HG03460 (cell line): ENCODE measurements around the gene COL16A1.

Experiments
- ATAC-seq: cut with Tn5 transposase; IDR thresholded peaks from one replicate; pipeline ENCODE4 v1.9.1; 2021; ENCODE audit not compliant: unreplicated experiment

COL16A1 gene

GRCh38 chr1:31667065-31667785 lies 36.6 kb downstream of the COL16A1 start:
- ATAC-seq: no peak

DNA sequence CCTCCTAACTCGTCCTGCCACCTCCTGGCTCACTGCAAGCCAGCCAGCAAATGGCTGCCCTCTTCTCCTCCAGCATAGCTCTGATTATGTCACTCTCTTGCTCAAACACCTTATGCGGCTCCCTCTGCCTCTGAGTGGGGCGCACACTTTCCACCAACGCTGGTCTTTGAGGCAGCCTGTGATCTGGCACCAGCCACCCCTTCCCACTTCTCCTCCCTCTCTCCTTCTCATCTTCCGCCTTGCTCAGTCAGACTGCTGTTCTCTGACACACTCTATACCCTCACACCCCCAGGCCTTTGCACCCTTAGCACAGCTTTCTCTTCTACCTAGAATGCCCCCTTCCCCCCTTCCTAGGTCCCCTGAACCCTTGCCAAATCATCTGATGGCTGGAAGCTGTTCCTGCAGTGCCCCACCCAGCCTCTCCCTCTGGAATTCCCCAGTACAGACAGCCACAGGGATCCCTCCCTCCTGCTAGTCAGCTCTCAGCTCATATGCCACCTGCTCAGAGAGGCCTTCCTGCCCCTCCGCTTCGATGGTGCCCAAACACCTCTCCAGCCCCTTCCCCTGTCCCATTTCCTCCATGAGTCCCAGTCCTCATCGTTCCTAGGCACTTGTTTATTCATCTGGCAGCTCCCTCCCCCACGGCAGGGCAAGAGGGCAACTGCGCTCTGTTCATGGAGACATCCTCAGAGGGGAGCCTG lies 37.4 kb downstream of the COL16A1 start:
- no peak for ATAC-seq

GRCh38 chr1:31665234-31665878 lies 38.5 kb downstream of the COL16A1 start:
- no peak for ATAC-seq

- no peak for ATAC-seq
These were observed 39.3 kb downstream of the COL16A1 start for GRCh38 chr1:31664528-31664927.

- ATAC-seq: no peak
These were observed 40.0 kb downstream of the COL16A1 start for GRCh38 chr1:31663622-31664452.

GRCh38 chr1:31662463-31662862 lies 41.4 kb downstream of the COL16A1 start:
- ATAC-seq: no peak

DNA sequence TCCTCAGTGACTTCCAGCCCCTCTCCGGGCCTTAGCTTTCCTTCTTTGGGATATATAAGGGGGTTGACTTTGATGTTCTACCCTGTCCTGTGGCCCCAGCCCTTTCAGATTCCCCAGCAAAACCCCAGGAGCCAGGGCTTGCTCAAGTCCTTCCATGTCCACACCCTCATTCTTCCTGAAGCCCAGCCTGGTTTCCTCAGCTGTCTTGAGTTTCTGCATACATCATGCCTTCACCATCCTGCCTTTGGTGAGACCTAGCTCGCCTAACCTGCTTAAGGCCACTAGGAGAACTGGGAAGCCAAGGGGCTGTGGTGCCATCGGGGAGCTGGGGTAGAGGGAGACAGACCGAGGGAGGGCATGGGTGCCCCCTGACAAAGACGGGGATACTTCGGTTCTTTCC lies 42.0 kb downstream of the COL16A1 start:
- ATAC-seq: no peak

GRCh38 chr1:31660871-31661455 lies 42.9 kb downstream of the COL16A1 start:
- ATAC-seq: no peak

DNA sequence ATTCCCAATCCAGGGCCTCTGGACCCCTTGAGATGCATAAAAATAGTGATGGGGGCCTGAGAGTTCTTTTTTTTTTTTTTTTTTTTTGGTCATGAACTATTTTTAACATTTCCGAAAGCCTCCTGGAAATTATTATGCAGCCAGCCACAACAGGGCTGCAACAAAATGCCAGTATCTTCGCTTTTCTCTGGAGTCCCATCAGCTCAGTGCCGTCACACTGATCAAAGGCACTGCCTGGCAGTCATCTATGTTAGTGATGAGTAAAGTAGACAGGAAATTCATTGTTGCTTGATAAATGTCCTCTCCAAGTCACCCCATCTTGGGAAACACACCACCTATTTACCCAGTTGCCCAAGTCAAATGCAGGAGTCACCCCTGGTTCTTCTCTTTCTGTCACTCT lies 43.9 kb downstream of the COL16A1 start:
- no peak for ATAC-seq

DNA sequence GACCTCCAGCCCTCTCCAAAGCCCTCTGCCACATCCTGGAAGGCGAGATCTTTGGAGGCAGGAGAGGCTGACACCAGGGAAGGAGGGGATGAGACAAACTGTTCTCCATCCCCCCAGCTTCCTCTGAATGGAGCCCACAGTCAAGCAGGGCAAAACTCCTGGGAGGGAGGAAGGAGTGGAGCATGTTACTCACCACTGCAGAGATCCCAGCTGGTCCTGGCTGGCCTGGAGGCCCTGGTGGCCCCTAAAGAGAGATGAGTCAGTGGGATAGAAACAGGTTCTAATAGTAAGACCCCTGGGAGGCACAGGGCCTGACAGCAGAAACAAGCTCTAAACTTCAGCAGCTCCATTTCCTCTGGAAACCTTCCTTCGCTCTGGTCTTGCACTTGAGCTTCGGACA lies 45.1 kb downstream of the COL16A1 start:
- no peak for ATAC-seq

GRCh38 chr1:31657972-31658510 lies 45.8 kb downstream of the COL16A1 start:
- ATAC-seq: no peak

DNA sequence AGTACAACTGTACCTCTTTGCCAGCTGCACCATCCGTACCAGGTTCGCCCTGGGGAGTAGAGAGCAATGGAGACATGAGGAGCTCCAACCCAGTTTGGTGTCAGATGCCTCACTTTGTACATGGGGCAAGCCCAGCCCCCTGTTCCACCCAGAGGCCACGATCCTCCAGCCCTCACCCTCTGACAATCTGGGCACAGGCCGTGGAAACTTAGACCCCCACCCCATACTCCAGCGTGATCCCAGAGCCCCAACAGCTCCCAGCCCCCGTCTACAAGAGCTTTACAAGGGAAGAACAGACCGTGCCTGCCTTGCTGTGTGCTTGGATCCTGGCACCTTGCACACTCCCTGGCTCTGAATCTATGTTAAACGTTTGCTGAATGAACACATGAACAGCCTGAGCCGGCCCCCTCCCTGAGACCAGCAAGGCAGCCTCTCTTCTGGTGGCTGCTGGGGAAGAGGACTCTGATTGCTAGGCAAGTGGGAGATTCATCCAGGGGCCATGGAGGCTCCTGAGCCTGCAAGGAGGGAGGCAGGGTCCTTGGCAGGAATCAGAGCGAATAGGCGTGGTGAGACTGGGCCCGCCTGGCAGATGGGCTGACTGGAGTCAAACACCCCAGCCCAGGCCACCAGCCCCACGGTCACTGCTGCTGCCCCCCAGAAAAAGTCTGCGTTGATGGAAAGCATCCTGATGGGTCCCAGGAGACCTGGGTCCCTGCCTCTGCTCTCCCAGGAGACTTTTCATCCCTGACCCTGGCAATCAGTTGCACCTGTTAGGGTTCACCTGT lies 46.6 kb downstream of the COL16A1 start:
- no peak for ATAC-seq

- ATAC-seq: no peak
These were observed 48.1 kb downstream of the COL16A1 start for GRCh38 chr1:31655756-31656155.

- no peak for ATAC-seq
These were observed 48.7 kb downstream of the COL16A1 start for GRCh38 chr1:31655104-31655503.

GRCh38 chr1:31654474-31654776 lies 49.4 kb downstream of the COL16A1 start:
- no peak for ATAC-seq

- ATAC-seq: no peak
These were observed 49.9 kb downstream of the COL16A1 start for GRCh38 chr1:31653717-31654473.

GRCh38 chr1:31652891-31653499 lies 50.8 kb downstream of the COL16A1 start:
- no peak for ATAC-seq

DNA sequence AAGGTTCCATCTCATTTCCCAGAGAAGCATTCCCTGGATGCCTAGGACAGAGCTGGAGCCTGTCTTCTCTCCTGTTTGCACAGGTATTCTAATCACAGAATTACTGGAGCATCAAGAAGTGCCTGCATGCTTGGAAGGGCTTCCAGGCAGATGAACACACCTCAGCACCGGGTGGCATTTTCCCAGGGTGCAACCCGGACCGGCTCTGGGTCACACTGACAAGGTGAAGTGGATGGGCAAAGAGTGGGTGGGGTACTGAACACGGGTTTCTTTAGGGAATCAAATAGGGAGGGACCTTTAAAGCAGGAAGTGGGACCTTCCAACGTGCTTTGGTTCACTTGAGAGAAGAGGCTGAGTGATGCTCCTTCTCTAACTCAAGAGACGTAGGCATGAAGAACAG lies 52.1 kb downstream of the COL16A1 start:
- no peak for ATAC-seq

DNA sequence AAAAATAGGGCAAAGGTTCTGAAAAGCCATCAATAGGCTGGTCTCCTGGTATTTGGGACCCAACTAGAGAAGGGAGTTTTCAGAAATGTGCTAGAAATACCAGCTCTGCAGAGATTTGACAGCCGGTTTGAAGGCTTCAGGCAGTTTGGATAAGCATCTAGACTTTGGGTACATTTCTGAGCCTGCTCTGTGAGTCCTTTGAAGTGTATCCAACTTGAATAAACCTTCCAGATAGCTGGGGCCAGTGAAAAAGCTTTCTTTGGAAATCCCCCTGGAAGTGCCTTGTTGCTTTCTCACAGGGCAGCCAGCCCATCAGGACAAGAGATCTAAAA lies 52.8 kb downstream of the COL16A1 start:
- no peak for ATAC-seq
